SK-N-MC (cell line): ENCODE data around the gene MRTFB.

Experiments used
- DNase-seq: peaks from one replicate; pipeline ENCODE4 v3.0.0-alpha.2; 2011; ENCODE audit warnings: low read depth, low spot score
- H3K27ac ChIP-seq: fragments of 200-600 bp; sonication (generic); 2 replicates; pipeline ENCODE4 v1.5.1; 2016; ENCODE audit warnings: mixed run types
- H3K36me3 ChIP-seq: fragments of 200-600 bp; sonication (generic); 2 replicates; pipeline ENCODE4 v1.6.1; 2017; ENCODE audit warnings: antibody characterized with exemption, low read length, mixed read lengths; ENCODE audit not compliant: insufficient read depth
- H3K4me3 ChIP-seq: fragments of 200-600 bp; sonication (generic); 2 replicates; pipeline ENCODE4 v1.5.1; 2016
- H3K9ac ChIP-seq: fragments of 200-600 bp; sonication (generic); 2 replicates; pipeline ENCODE4 v1.8.0; 2017; ENCODE audit warnings: mixed run types, mixed read lengths; ENCODE audit not compliant: insufficient read length
- H3K9me3 ChIP-seq: fragments of 200-600 bp; sonication (generic); 2 replicates; pipeline ENCODE4 v1.6.1; 2017; ENCODE audit warnings: low read depth, mild to moderate bottlenecking, antibody characterized with exemption, low read length, moderate library complexity, mixed read lengths
- EZH2 ChIP-seq: fragments of 200-600 bp; sonication (generic); IDR thresholded peaks from one replicate; pipeline ENCODE4 v1.6.1; 2017; ENCODE audit warnings: antibody characterized with exemption
- FOXP2 ChIP-seq: optimal IDR thresholded peaks from 2 replicates; pipeline ENCODE3; 2011; ENCODE audit warnings: mild to moderate bottlenecking, moderate library complexity; ENCODE audit not compliant: insufficient read depth; ENCODE audit errors: extremely low read length, control extremely low read depth
- POLR2AphosphoS5 ChIP-seq: IDR thresholded peaks from 2 replicates; pipeline ENCODE4 v1.6.1; 2012; ENCODE audit warnings: mild to moderate bottlenecking, low read depth, low read length, borderline replicate concordance

MRTFB gene

DNA sequence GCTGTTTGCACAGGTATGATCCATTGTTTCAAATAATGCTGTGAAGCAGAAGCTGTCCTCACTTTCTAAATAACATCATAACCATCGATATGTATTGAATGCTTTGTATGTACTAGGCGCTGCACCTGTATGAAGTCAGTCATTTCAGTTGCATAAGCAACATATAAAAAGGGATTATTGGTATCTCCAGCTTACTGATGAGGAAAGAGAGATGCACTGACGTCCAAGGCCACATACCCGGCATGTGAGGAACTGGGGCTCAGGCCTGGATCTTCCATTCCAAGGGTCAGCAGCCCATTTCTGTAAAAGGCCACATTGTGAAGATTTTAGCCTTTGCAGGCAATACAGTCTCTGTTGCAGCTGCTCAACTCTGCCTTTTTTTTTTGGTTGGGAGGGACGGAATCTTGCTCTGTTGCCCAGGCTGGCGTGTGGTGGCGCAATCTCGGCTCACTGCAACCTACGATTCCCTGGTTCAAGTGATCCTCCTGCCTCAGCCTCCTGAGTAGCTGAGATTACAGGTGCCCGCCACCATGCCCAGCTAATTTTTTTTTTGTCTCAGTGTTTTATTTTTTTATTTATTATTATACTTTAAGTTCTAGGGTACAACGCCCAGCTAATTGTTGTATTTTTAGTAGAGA lies 244.7 kb downstream of the MRTFB start:
- H3K27ac ChIP-seq, result no peak overlapping the region
- TF ChIP-seq EZH2, result no peak
- no peak for TF ChIP-seq FOXP2
- no peak for TF ChIP-seq POLR2AphosphoS5
- H3K4me3 ChIP-seq, result no peak overlapping the region
- no peaks in the 10 kb centered on the region for H3K9me3 ChIP-seq
- no peaks in the 10 kb centered on the region for H3K36me3 ChIP-seq
- no peak for DNase-seq
- H3K9ac ChIP-seq, result no peak overlapping the region
